H9 (cell line): ENCODE measurements around the gene COQ5. TPM values are rescaled to one million over a fixed set of nuclear protein-coding genes. Genes with fewer than 3 reads are reported as not detected.

Experiments used
- DNase-seq: peaks from one replicate; pipeline ENCODE4 v3.0.0-alpha.2; 2017
- H2AFZ ChIP-seq: one replicate; pipeline ENCODE4 v1.6.1; 2013; ENCODE audit warnings: mild to moderate bottlenecking, low read length, control low read depth, moderate library complexity
- H2AK5ac ChIP-seq: 2 replicates; pipeline ENCODE4 v1.6.1; 2013; ENCODE audit warnings: low read length, control low read depth, mixed read lengths; ENCODE audit not compliant: insufficient read length
- H2BK120ac ChIP-seq: one replicate; pipeline ENCODE4 v1.6.1; 2013; ENCODE audit warnings: low read depth, mild to moderate bottlenecking, low read length, control low read depth, inconsistent platforms; ENCODE audit not compliant: poor library complexity, severe bottlenecking
- H2BK12ac ChIP-seq: 2 replicates; pipeline ENCODE4 v1.6.1; 2013; ENCODE audit warnings: low read length, control low read depth, mixed read lengths, low read depth; ENCODE audit not compliant: insufficient read length
- H2BK15ac ChIP-seq: 2 replicates; pipeline ENCODE4 v1.6.1; 2013; ENCODE audit warnings: low read depth, low read length, control low read depth
- H2BK20ac ChIP-seq: one replicate; pipeline ENCODE4 v1.6.1; 2013; ENCODE audit warnings: low read depth, mild to moderate bottlenecking, low read length, control low read depth, inconsistent platforms; ENCODE audit not compliant: poor library complexity, severe bottlenecking
- H2BK5ac ChIP-seq: 2 replicates; pipeline ENCODE4 v1.6.1; 2013; ENCODE audit warnings: low read length, control low read depth, mixed read lengths; ENCODE audit not compliant: insufficient read length
- H3K14ac ChIP-seq: 2 replicates; pipeline ENCODE4 v1.6.1; 2013; ENCODE audit warnings: low read length, control low read depth; ENCODE audit not compliant: insufficient read depth
- H3K18ac ChIP-seq: 2 replicates; pipeline ENCODE4 v1.6.1; 2013; ENCODE audit warnings: low read depth, mild to moderate bottlenecking, mixed read lengths, low read length, control low read depth; ENCODE audit not compliant: insufficient read length
- H3K23ac ChIP-seq: 2 replicates; pipeline ENCODE4 v1.6.1; 2013; ENCODE audit warnings: low read length, control low read depth, mixed read lengths, low read depth; ENCODE audit not compliant: insufficient read length
- H3K23me2 ChIP-seq: 2 replicates; pipeline ENCODE4 v1.6.1; 2013; ENCODE audit warnings: low read depth, mild to moderate bottlenecking, mixed read lengths, low read length, control low read depth; ENCODE audit not compliant: insufficient read length, poor library complexity, severe bottlenecking
- H3K27ac ChIP-seq: 2 replicates; pipeline ENCODE4 v1.5.1; 2013; ENCODE audit warnings: low read length, control low read depth, mixed read lengths, low read depth; ENCODE audit not compliant: insufficient read length
- H3K27me3 ChIP-seq: 2 replicates; pipeline ENCODE4 v1.6.1; 2013; ENCODE audit warnings: low read length, control low read depth, inconsistent platforms; ENCODE audit not compliant: insufficient read depth
- H3K4ac ChIP-seq: 2 replicates; pipeline ENCODE4 v1.6.1; 2013; ENCODE audit warnings: low read depth, mild to moderate bottlenecking, control low read depth, inconsistent platforms, low read length, moderate library complexity
- H3K4me1 ChIP-seq: 2 replicates; pipeline ENCODE4 v1.6.1; 2013; ENCODE audit warnings: low read length, control low read depth, inconsistent platforms; ENCODE audit not compliant: insufficient read depth
- H3K4me2 ChIP-seq: 2 replicates; pipeline ENCODE4 v1.6.1; 2013; ENCODE audit warnings: low read length, control low read depth, mixed read lengths; ENCODE audit not compliant: insufficient read length, insufficient read depth
- H3K56ac ChIP-seq: 2 replicates; pipeline ENCODE4 v1.6.1; 2013; ENCODE audit warnings: low read depth, mild to moderate bottlenecking, mixed read lengths, low read length, control low read depth; ENCODE audit not compliant: insufficient read length
- H3K79me1 ChIP-seq: 2 replicates; pipeline ENCODE4 v1.6.1; 2013; ENCODE audit warnings: low read depth, mild to moderate bottlenecking, moderate library complexity, low read length, control low read depth, inconsistent platforms; ENCODE audit not compliant: insufficient read depth, poor library complexity, severe bottlenecking
- H3K79me2 ChIP-seq: 2 replicates; pipeline ENCODE4 v1.6.1; 2013; ENCODE audit warnings: low read length, control low read depth, inconsistent platforms; ENCODE audit not compliant: insufficient read depth
- H3K9ac ChIP-seq: 2 replicates; pipeline ENCODE4 v1.6.1; 2013; ENCODE audit warnings: low read length, control low read depth, mixed read lengths; ENCODE audit not compliant: insufficient read length; ENCODE audit errors: extremely low read depth
- H3K9me3 ChIP-seq: one replicate; pipeline ENCODE4 v1.6.1; 2013; ENCODE audit warnings: low read depth, low read length, inconsistent platforms; ENCODE audit not compliant: control insufficient read depth
- H3T11ph ChIP-seq: one replicate; pipeline ENCODE4 v1.6.1; 2013; ENCODE audit warnings: mild to moderate bottlenecking, low read length, control low read depth, inconsistent platforms
- H4K20me1 ChIP-seq: one replicate; pipeline ENCODE4 v1.6.1; 2013; ENCODE audit not compliant: control insufficient read depth, insufficient read length, insufficient read depth
- H4K5ac ChIP-seq: 2 replicates; pipeline ENCODE4 v1.6.1; 2013; ENCODE audit warnings: low read depth, mild to moderate bottlenecking, mixed read lengths, low read length, control low read depth; ENCODE audit not compliant: insufficient read length
- H4K8ac ChIP-seq: replicated peaks from 2 replicates; pipeline ENCODE4 v1.6.1; 2013; ENCODE audit warnings: low read length, control low read depth, mixed read lengths, low read depth; ENCODE audit not compliant: insufficient read length
- H4K91ac ChIP-seq: 2 replicates; pipeline ENCODE4 v1.6.1; 2013; ENCODE audit warnings: low read depth, mild to moderate bottlenecking, moderate library complexity, mixed read lengths, low read length, control low read depth; ENCODE audit not compliant: insufficient read length
- H3K27ac Mint-ChIP-seq, 3 experiments: 2 replicates in 2 of 3; 3 replicates in 1 of 3; pipeline ENCODE4 v1.8.0; 2020 to 2021; ENCODE audit warnings: mixed read lengths in 3 of 3, mild to moderate bottlenecking in 1 of 3, moderate library complexity in 1 of 3
- H3K27me3 Mint-ChIP-seq: 2 replicates; pipeline ENCODE4 v1.8.0; 2021; ENCODE audit warnings: low read depth, mild to moderate bottlenecking, moderate library complexity, mixed read lengths
- H3K36me3 Mint-ChIP-seq, 3 experiments: 2 replicates in 2 of 3; 3 replicates in 1 of 3; pipeline ENCODE4 v1.8.0; 2020 to 2021; ENCODE audit warnings: low read depth in 3 of 3, mixed read lengths in 3 of 3; ENCODE audit not compliant: insufficient read depth in 1 of 3
- H3K4me1 Mint-ChIP-seq, 2 experiments: 2 replicates each; pipeline ENCODE4 v1.8.0; 2020; ENCODE audit warnings: mixed read lengths in 2 of 2
- H3K4me3 Mint-ChIP-seq, 2 experiments: 2 replicates in 1 of 2; 3 replicates in 1 of 2; pipeline ENCODE4 v1.8.0; 2020 to 2021; ENCODE audit warnings: mild to moderate bottlenecking in 2 of 2, mixed read lengths in 2 of 2, moderate library complexity in 1 of 2
- H3K9me3 Mint-ChIP-seq, 2 experiments: 2 replicates in 1 of 2; 3 replicates in 1 of 2; pipeline ENCODE4 v1.8.0; 2020; ENCODE audit warnings: mild to moderate bottlenecking in 2 of 2, mixed read lengths in 2 of 2, moderate library complexity in 1 of 2
- CTCF ChIP-seq: fragments of 200-600 bp; sonication (generic); conservative IDR thresholded peaks from 3 replicates; pipeline ENCODE4 v1.8.0; 2021; ENCODE audit warnings: antibody characterized with exemption, mild to moderate bottlenecking
- WGBS: extraction: QIAGEN DNeasy Blood & Tissue Kit; methylation state at CpG from one replicate; pipeline ENCODE4 v1.1.7; 2013; ENCODE audit warnings: missing lambda C conversion rate, low lambda C conversion rate, mixed read lengths; ENCODE audit not compliant: insufficient read length; ENCODE audit errors: extremely low coverage; 5-methylcytosine and 5-hydroxymethylcytosine counted together
- total RNA-seq: library from RNA; stranded (reverse); gene quantifications from 2 replicates; pipeline ENCODE4 v1.2.1, GENCODE V29; 2021

The COQ5 gene
- total RNA-seq, 1 experiment from 2014 or later: 34.8 TPM

- no peak for DNase-seq
- H3K4ac ChIP-seq: no peak overlapping the region
- no peak overlapping the region for H3K18ac ChIP-seq
- peaks cover 0 to 11% (median 6%) of the 10 kb centered on the region in 3 experiments; a peak in 5 of 7 replicates for H3K36me3 Mint-ChIP-seq
- H2AK5ac ChIP-seq: no peak overlapping the region
- no peaks in the 10 kb centered on the region for H3K27me3 ChIP-seq
- no peaks in the 10 kb centered on the region for H3K79me1 ChIP-seq
- H2BK12ac ChIP-seq: no peak overlapping the region
- no peak overlapping the region for H3K27ac ChIP-seq
- H3K4me1 ChIP-seq: no peaks in the 10 kb centered on the region
- no peak overlapping the region for H4K8ac ChIP-seq
- no peak overlapping the region for H2AFZ ChIP-seq
- no peak overlapping the region for H3K23ac ChIP-seq
- H3T11ph ChIP-seq: no peak overlapping the region
- H4K5ac ChIP-seq: no peak overlapping the region
- WGBS: no CpG with 5 or more reads among the region's 4 CpGs
- no peak overlapping the region for H3K4me2 ChIP-seq
- no peak overlapping the region for H3K4me3 Mint-ChIP-seq
- no peaks in the 10 kb centered on the region for H3K23me2 ChIP-seq
- no peaks in the 10 kb centered on the region for H3K9me3 ChIP-seq
- H4K20me1 ChIP-seq: no peaks in the 10 kb centered on the region
- H3K56ac ChIP-seq: no peak overlapping the region
- H3K27me3 Mint-ChIP-seq: no peaks in the 10 kb centered on the region
- H4K91ac ChIP-seq: no peak overlapping the region
- H2BK5ac ChIP-seq: no peak overlapping the region
- H3K79me2 ChIP-seq: no peaks in the 10 kb centered on the region
- no peak overlapping the region for H3K14ac ChIP-seq
- TF ChIP-seq CTCF: no peak
- H3K9me3 Mint-ChIP-seq: no peaks in the 10 kb centered on the region
- no peak overlapping the region for H3K9ac ChIP-seq
- H3K27ac Mint-ChIP-seq: no peak overlapping the region
- H2BK120ac ChIP-seq: no peak overlapping the region
- H2BK20ac ChIP-seq: no peak overlapping the region
- H2BK15ac ChIP-seq: no peak overlapping the region
- no peaks in the 10 kb centered on the region for H3K4me1 Mint-ChIP-seq
These were observed 39.9 kb downstream of the COQ5 start for GRCh38 chr12:120489018-120489417.
